Rectal smooth muscle tissue (tissue), 1 donor: Measurements from ENCODE around the gene DFFB.
"Not testable (repeated sequence)": the region's sequence is repeated elsewhere in the genome, so short reads cannot be mapped to it uniquely, and the experiment has no call there.

Source experiments
- H3K27ac ChIP-seq: one replicate; pipeline ENCODE4 v1.7.0; 2013; ENCODE audit warnings: low read depth, low read length, inconsistent platforms
- H3K27me3 ChIP-seq: one replicate; pipeline ENCODE4 v1.7.0; 2013; ENCODE audit warnings: low read length; ENCODE audit not compliant: control insufficient read depth, insufficient read depth
- H3K36me3 ChIP-seq: one replicate; pipeline ENCODE4 v1.7.0; 2013; ENCODE audit warnings: low read length; ENCODE audit not compliant: control insufficient read depth, insufficient read depth
- H3K4me1 ChIP-seq: one replicate; pipeline ENCODE4 v1.7.0; 2013; ENCODE audit warnings: low read length; ENCODE audit not compliant: control insufficient read depth, insufficient read depth
- H3K4me3 ChIP-seq: one replicate; pipeline ENCODE4 v1.7.0; 2013; ENCODE audit warnings: low read length
- H3K9ac ChIP-seq: one replicate; pipeline ENCODE4 v1.7.0; 2013; ENCODE audit warnings: low read length

The DFFB gene, protein sequence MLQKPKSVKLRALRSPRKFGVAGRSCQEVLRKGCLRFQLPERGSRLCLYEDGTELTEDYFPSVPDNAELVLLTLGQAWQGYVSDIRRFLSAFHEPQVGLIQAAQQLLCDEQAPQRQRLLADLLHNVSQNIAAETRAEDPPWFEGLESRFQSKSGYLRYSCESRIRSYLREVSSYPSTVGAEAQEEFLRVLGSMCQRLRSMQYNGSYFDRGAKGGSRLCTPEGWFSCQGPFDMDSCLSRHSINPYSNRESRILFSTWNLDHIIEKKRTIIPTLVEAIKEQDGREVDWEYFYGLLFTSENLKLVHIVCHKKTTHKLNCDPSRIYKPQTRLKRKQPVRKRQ

GRCh38 chr1:3856923-3857790 is at the start of gene DFFB, which contains the start of gene CEP104:
TSS of gene DFFB (plus strand) at chr1:3857476. CDS start at chr1:3857604, 128 bp downstream.
TSS of gene CEP104 (minus strand) at chr1:3857211. CDS start at chr1:3852407, 4,804 bp downstream.
- H3K36me3 ChIP-seq = no peaks in the 10 kb centered on the region
- peak within 1 kb of the TSS; percentile 66 for H3K9ac ChIP-seq
- H3K27ac ChIP-seq = peak within 1 kb of the TSS; percentile 79
- peak within 1 kb of the TSS; percentile 88 for H3K4me3 ChIP-seq
- peaks cover 11% of the 10 kb centered on the region for H3K4me1 ChIP-seq
- no peaks in the 10 kb centered on the region for H3K27me3 ChIP-seq

DNA sequence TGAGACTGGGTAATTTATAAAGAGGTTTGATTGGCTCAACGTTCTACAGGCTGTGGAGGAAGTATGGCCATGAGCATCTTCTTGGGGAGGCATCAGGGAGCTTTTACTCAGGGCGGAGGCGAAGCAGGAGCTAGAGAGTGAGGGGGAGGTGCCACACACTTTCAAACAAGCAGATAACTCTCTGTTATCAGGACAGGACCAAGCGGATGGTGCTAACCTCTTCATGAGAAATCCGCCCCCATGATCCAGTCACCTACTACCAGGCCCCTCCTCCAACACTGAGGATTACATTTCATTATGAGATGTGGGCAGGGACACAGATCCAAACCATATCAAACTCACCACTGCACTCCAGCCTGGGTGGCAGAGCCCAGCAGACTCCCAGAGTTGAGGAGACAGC is 49.5 kb upstream of the DFFB start:
- Histone ChIP-seq H3K27me3 (no peaks in the 10 kb centered on the region), H3K27ac (no peak overlapping the region), H3K9ac (no peak overlapping the region), H3K4me1 (no peaks in the 10 kb centered on the region), H3K36me3 (no peaks in the 10 kb centered on the region), H3K4me3 (no peak overlapping the region)

GRCh38 chr1:3809680-3810079 is 47.6 kb upstream of the DFFB start:
- no peaks in the 10 kb centered on the region for H3K27me3 ChIP-seq
- no peak overlapping the region for H3K9ac ChIP-seq
- H3K4me3 ChIP-seq = no peak overlapping the region
- no peaks in the 10 kb centered on the region for H3K4me1 ChIP-seq
- no peaks in the 10 kb centered on the region for H3K36me3 ChIP-seq
- H3K27ac ChIP-seq = no peak overlapping the region

DNA sequence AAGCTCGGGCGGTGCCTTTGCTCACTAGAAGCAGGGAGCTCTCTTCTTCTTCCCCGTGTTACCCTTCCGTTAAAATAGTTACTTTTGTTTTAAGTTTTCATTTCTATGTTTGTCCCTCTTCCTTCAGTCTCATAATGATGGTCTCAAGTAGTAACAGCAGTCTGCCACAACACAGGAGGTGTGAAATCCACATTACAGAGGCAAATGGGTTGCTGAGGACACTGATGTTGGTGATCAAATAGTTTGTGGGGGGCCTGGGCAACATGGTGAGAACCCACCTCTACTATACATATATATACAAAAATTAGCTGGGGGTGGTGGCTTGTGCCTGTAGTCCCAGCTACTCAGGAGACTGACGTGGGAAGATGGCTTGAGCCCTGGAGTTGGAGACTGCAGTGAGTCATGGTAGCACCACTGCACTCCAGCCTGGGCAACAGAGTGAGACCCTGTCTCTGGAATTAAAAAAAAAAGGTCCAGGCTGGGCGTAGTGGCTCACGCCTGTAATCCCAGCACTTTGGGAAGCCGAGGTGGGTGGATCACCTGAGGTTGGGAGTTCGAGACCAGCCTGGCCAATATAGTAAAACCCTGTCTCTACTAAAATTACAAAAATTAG is 47.0 kb upstream of the DFFB start:
- not testable (repeated sequence) for H3K36me3 ChIP-seq, H3K27ac ChIP-seq, H3K4me3 ChIP-seq, H3K27me3 ChIP-seq, H3K9ac ChIP-seq, H3K4me1 ChIP-seq

GRCh38 chr1:3811595-3811911 is 45.7 kb upstream of the DFFB start:
- no peak overlapping the region for H3K4me3 ChIP-seq
- H3K27me3 ChIP-seq = no peaks in the 10 kb centered on the region
- H3K9ac ChIP-seq = no peak overlapping the region
- no peak overlapping the region for H3K27ac ChIP-seq
- H3K36me3 ChIP-seq = peaks cover 7% of the 10 kb centered on the region
- no peaks in the 10 kb centered on the region for H3K4me1 ChIP-seq

DNA sequence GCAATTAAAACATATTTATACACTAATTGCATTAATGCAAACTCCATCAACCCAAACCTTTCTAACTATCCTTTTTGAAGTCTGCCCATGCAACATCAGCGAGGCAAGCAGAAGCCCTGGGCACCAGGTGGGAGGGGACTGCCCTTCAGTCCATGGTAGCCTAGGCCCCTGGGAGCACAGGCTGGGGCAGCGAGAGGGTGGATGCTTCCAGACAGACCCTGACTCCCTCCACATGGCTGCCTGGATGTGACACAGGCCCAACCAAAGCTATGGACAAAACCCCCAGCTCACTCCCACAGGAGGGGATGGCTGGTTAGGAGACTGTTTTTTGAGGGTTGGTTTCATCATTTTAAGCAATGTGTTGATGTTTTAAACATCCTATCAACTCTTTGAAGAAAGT is 43.2 kb upstream of the DFFB start:
- Histone ChIP-seq H3K9ac (no peak overlapping the region), H3K4me3 (no peak overlapping the region), H3K27me3 (no peaks in the 10 kb centered on the region), H3K4me1 (no peaks in the 10 kb centered on the region), H3K27ac (no peak overlapping the region), H3K36me3 (peaks cover 10% of the 10 kb centered on the region)

- no peak overlapping the region for H3K27ac ChIP-seq
- H3K9ac ChIP-seq = no peak overlapping the region
- H3K36me3 ChIP-seq = peaks cover 11% of the 10 kb centered on the region
- no peaks in the 10 kb centered on the region for H3K27me3 ChIP-seq
- H3K4me3 ChIP-seq = no peak overlapping the region
- no peaks in the 10 kb centered on the region for H3K4me1 ChIP-seq
Observed at GRCh38 chr1:3814771-3815561, 42.3 kb upstream of the DFFB start.

DNA sequence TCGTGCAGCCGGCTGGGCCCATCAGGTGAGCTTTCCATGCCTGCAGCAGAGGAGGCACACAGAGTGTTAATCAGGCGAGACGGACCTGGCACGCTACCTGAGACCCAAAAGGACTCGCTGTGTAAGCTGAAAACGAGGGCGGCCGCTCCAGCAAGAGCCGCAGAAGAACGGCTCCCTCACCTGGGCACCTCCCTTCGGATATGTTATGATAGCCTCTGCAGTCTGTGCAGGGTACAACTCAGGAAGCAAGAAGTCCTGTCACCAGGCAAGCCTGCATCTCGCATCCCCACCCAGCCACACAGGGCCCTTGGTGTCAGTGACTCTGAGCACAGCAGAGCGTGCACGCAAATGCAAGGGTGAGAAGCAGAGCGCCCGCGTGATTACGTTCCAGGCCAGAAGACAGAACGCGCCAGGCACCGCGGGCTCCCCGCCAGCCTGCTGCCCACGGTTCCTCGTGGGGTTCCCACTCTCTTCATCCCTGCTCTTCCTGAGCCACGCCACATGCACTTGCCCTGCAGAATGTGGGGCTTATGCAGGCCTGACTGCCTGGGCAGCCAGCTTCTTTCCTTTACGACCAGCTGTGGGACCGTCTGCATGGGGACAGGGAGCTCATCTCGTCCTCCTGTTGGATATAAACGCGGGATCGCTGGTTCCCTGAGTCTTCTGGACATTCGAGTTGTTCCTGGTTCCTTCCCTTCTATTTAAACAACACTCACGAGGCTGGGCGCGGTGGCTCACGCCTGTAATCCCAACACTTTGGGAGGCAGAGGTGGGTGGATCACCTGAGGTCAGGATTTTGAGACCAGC is 40.7 kb upstream of the DFFB start:
- H3K4me3 ChIP-seq = no peak overlapping the region
- H3K9ac ChIP-seq = no peak overlapping the region
- peaks cover 14% of the 10 kb centered on the region for H3K36me3 ChIP-seq
- H3K27ac ChIP-seq = no peak overlapping the region
- H3K4me1 ChIP-seq = no peaks in the 10 kb centered on the region
- no peaks in the 10 kb centered on the region for H3K27me3 ChIP-seq

DNA sequence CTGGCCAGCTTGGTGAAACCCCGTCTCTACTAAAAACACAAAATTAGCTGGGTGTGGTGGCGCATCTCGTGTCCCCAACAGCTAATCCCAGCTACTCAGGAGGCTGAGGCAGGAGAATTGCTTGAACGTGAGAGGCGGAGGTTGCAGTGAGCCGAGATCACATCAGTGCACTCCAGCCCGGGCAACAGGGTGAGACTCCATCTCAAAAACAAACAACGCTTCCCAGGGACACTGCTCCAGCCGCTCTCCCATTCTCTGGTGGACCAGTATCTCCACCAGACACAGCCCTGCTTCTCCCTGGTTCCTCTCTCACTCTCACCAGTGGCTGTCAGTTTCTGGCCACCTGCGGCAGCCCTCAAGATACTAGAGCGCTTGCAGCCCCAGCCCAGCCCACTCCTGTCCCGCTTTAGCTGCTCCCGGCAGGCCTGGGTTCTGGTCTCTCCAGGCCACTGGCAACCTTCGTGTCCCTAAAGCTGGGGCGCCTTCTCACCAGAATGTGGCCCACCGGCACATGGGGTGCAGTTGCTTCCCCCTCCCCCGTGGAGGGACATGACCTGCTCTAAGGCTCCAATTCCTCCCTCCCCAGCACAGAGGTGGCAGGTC is 40.0 kb upstream of the DFFB start:
- peaks cover 14% of the 10 kb centered on the region for H3K36me3 ChIP-seq
- no peak overlapping the region for H3K9ac ChIP-seq
- no peaks in the 10 kb centered on the region for H3K4me1 ChIP-seq
- no peak overlapping the region for H3K27ac ChIP-seq
- H3K4me3 ChIP-seq = no peak overlapping the region
- no peaks in the 10 kb centered on the region for H3K27me3 ChIP-seq

DNA sequence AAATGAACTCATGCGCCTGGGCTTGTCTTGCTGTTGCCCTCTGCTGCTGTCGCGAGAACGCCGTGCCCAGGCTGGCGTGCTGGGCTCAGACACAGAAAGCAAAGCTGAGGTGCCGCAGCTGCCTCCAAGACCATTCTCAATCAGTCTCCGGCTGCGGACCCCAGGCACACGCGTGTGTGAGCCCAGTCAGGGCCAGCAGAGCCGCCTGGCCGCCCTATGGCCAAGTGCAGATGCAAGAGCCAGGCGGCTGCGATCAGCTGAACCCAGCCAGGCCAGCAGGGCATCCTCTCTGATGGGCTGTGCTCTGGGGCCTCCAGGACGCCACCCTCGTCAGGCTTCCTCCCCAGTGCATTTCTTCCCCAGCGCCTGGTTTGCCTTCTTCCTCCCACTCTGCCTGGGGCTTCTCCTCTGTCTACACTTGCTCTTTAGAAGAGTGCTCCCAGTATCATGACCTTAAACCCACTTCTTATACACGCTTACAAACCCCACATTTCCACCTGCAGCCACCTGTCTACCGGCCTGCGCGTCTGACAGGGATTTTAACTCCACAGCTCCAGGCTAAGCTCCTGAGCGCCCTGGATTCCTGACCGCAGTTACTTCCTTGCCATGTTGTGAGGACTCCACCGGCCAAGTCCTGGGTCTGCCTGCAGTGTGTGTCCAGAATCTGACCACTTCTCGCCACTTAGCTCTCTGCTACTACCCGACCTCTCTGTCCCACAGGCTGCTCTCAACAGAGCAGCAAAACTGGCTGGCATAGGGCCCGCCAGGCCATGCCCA is 39.3 kb upstream of the DFFB start:
- Histone ChIP-seq H3K9ac (no peak overlapping the region), H3K36me3 (peaks cover 16% of the 10 kb centered on the region)

GRCh38 chr1:3819771-3820200 is 37.5 kb upstream of the DFFB start:
- Histone ChIP-seq H3K36me3 (peaks cover 28% of the 10 kb centered on the region), H3K27ac (no peak overlapping the region), H3K4me3 (no peak overlapping the region), H3K9ac (no peak overlapping the region), H3K4me1 (no peaks in the 10 kb centered on the region), H3K27me3 (no peaks in the 10 kb centered on the region)

More for the DNA sequence above, 39.3 kb upstream of the DFFB start:
- Histone ChIP-seq H3K27ac (no peak overlapping the region), H3K27me3 (no peaks in the 10 kb centered on the region), H3K4me3 (no peak overlapping the region), H3K4me1 (no peaks in the 10 kb centered on the region)
